SKM-1 (cell line): ENCODE results near the gene PHOSPHO2.
A peak's percentile ranks its signal among the peaks of the same experiment; 100 is the strongest.

Experiments
- DNase-seq: peaks from one replicate; lab custom pipeline; 2025; ENCODE audit not compliant: unreplicated experiment; lab: John Stamatoyannopoulos, UW

The PHOSPHO2 gene

DNA sequence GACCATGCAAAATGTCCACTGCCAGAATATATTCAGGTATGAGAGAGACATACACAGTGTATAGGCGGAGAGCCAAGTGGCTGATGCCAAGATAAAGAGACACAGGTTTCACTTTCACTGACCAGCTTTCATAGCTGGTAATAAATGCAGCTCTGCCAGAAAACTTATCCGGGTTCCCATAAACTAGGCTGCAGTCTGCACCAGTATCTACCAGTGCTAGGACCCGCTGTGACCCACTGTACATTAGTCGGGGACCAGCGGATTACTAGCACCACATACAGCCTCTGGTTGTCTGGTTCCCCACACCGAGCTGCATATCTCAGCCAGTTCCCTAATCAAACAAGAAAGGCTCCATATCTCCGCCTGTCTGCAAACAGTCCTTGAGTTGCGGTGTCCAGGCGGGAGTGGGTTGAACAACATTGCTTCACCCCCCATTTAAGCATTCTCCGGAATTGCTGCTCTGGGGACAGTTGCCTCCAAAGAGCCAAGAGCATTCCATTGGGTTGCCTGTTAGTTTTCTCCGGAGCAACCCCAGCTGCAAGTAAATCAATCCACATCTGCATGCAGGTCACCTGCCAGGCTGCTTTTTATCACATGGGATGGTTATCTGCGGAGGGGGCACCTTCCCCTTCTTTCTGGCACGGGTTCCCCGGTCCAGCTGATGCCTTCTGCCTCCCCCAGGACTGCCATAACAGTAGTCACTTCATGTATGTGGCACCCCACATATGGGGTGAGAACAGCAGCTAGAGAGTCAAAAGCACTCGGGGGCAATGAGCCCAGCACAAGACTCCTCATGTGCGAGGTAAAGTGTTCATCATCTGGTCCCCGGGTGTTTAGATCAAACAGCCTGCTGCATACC, 21.3 kb downstream of the PHOSPHO2 start:
- no peak for DNase-seq

DNA sequence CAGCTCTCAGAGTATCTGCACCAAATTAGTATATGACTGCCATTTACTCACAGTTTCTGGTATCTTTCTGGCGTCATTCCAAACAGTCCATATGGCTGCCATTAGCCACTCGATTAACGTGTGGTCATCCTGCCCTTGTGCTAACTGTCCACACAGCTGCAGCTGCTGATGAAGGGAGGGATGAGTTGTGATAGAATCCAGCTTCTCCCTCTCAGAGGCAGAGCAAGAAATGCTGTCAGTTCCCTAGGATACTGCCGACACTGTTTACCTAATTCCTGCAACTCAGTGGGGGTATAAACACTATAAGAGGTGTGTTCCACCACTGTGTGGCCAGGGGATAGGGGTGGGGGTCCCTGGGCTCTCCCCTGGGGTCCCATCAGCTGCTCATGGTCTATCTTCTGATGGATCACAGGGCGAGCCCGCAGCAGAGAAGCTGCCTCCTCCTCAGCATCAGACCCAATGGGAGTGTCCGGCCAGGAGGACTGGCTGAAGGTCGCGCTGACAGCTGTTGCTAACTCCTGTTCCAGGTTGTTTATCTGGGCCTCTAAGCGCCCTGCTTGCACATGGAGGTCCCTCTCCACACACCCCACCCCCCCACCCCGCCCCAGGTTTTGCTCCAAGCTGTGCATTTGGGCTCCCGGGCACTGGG, 22.1 kb downstream of the PHOSPHO2 start:
- no peak for DNase-seq

DNA sequence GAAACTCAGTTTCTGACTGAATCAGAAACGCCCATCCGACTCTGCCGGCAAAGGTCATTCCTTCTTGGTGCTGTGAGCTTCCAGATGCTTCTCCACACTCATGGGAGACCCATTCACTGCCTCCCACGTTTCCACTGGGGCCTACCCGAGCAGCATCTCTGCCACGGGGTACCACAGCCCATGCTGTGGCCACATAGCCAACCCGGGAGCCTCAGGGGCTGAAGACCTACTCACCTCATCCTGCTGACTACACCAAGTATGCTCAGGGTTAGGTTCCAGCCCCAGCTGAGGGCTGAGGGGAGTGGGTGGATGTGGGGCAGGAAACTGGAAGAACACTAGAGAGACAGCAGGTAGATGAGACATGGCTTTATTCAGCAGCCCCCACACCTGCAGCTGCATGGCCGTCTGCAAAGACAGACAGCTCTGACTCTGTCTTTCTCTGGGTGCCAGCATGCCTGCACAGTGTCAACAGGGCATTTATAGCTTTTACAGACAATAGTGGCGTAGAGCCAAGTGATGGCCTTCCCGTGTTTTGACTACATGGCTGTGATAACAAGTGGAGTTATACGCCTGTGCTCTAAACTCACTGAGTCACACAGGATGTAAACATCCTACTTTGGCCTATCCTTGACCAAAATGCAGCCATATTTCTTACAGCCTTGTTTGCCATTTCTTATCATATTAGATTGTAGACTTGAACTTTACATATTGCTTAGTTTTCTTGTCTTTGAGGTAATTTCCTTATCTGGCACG, 22.8 kb downstream of the PHOSPHO2 start:
- DNase-seq: no peak

DNA sequence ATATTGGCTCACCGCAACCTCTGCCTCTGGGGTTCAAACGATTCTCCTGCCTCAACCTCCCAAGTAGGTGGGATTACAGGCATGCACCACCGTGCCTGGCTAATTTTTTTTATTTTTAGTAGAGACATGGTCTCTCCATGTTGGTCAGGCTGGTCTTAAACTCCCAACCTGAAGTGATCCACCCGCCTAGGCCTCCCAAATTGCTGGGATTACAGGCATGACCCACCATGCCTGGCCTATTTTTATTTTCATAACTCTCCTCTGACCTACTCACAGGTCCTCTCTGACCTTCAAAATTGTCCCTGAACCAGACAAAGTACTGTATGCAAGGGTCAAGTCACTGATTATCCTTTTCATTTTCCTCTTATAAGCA, 23.4 kb downstream of the PHOSPHO2 start:
- DNase-seq: no peak

DNA sequence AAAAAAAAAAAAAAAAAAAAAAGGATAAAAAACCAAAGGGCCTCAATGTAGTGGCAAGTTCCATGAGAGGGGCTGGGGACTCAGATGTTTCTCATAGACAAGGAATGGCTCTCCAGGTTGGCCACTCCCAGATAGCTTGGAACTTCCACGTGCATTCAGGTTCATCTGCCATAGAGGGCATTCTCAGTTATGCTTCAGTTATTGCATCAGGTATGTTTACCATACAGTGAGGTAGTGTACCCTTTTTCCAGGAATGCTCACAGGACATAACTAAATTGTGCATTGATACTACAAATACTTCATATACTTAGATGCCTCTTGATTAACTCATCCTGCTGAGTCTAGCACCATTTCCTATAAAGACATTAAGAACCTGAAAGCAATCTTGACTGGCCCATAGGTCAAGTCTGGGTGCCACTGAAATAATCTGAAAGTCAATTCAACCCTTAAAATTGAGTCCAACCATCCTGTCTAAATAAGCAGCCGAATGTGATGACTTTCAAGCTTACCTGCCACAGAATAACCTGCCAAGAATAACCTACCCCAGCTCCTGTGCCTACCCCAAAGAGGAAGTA, 24.7 kb downstream of the PHOSPHO2 start:
- DNase-seq: no peak

DNA sequence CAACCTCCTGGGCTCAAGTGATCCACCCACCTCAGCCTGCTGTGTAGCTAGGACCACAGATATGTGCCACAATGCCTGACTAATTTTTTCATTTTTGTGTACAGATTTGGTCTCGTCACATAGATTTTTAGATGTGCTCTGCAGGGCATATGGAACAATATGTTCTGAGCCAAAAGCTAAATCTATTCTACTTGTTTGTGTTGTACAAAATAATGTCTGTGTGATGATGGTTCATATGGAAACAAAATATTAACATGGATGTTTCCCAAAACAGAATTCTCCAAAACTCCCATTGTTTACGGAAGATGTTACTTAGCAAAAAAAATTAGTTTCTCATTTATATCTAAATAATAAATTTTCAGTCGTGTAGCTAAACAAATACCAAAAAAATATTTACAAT, 26.7 kb downstream of the PHOSPHO2 start:
- no peak for DNase-seq

DNA sequence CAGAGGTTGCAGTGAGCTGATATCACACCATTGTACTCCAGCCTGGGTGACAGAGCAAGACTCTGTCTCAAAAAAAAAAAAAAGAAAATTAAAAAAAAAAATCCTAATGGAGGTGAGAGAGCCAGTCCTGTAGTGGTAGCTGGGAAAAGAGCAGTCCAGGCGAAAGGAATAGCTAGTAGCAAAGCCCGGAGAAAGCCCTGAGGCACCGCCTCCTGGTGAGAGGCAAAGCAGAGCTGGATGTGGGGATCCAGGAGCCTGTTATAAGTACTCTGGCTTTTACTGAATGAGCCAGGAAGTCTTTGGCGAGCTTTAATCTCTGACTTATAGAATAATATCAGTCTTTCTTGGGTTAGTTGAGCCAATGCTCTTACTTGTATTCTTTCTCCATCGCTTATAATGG, 32.8 kb downstream of the PHOSPHO2 start:
- DNase-seq: no peak

DNA sequence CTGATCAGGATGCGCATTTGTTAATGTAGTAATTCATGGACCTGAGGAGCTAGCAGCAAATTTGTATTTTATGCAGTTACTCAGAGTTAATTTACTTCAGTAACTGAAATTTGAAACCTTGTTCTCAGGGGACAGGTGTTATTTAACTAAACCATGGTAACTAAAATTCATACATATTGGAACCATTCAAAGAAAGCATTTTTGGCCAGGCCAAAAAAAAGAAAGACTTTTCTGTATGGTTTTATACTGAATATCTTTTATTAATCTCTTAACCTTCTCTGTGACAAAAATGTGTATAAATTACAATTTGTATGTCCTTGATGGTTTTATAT, 35.0 kb downstream of the PHOSPHO2 start:
- DNase-seq: no peak

DNA sequence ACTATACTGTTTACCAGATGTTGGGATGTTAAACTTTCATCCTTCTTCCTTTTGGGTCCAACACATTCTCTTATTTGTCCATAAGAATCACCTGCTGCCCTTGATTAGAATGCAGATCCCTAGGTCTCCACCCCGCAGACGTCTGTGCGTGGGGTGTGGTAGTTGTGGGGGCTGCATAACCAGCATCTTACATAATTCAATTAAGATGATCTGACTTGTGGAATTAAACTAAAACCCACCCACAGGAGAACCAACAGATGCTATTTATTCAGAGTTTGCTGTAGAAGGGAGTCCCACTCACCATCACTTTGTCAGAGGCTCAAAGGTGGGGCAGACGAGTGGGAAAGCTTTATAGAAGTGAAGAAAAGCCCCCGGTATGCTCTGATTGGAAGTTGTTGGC, 37.8 kb downstream of the PHOSPHO2 start:
- DNase-seq: no peak

DNA sequence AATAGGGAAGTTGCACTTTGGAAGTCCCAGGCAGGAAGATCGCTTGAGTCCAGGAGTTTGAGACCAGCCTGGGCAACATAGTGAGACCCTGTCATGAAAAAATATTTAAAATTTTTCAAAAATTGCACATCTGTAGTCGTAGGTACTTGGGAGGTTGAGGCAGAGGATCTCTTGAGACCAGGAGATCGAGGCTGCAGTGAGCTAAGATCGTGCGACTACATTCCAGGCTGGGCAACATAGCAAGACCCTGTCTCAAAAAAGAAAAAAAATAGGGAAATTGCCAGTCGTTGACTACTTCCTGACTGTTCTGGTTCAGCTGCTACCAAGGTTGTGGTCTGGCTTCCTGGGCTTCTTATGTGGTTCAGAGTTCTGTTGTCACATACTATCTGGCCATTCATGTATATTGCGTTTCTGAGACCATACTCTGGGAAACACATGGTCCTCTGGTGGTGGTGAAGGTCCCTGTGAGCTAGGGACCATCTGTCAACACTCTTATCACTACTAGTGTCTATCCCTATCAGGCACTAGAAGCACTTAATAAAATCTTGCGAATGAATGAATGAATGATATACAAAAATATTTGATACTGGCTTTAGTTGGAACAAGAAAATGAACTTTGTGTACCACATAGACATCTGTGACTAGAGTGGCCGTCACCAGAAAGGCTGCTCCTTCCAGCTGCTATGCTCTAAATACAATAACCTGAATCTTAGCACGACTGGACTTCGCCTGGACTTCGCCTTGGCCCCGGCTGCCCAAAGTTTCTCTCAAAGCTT, 38.5 kb downstream of the PHOSPHO2 start:
- DNase-seq: peak; percentile 27

DNA sequence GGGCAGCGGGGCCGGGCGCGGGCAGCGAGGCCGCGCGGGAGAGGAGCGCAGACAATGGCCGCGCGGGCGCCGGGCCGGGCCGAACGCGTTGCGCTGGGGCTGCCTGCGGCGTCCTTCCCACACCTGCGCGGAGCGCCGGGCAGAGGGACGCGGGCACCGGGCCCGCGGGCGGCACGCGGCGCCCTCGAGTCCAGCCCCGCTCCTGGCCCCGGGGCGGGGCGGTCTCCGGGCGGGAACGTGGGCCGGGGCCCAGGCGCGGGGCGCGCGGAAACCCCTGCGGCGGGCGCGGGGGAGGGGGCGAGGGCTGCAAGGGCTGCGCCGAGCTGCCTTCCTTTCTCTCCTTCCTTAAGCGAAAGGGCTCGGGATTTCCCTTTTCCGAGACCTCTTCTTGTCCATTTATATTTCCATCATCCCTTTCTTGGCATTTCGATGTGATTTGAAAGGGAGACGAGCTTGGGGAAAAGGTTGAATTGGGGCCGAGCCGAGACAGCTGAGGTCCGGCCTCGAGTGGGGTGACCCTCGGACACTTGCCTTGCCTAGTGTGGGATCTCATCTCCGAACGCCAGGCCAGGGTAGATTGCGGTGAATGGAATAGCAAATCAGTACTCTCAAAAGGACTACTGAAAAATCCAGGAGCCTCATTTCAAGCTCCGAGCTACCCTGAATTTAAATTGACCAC, 40.0 kb downstream of the PHOSPHO2 start:
- DNase-seq: no peak

DNA sequence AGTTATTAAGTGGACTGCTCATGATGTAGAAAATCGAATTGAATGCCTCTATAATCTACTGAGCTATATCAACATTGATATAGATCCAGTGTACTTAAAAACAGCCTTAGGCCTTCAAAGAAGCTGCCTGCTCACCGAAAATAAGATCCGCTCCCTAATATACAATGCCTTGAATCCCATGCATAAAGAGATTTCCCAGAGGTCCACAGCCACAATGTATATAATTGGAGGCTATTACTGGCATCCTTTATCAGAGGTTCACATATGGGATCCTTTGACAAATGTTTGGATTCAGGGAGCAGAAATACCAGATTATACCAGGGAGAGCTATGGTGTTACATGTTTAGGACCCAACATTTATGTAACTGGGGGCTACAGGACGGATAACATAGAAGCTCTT, 41.4 kb downstream of the PHOSPHO2 start:
- no peak for DNase-seq

DNA sequence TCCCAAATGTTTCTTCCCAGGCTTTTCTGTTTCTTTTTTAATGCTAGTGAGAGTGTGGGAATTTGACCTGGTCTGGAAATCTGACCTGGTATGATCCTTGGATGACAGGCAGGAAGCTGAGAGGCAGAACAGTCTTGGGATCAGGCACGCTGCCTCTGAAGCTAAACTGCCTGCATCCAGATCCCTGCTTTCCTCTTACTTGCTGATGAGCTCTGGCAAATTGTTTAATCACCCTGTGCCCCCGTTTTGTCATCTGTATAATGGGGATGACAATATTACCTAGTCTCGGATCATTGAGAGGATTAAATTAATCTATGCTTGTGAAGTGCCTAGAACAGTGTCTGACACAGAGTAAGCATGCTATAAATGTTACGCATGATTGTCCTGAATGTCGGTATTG, 42.6 kb downstream of the PHOSPHO2 start:
- no peak for DNase-seq

DNA sequence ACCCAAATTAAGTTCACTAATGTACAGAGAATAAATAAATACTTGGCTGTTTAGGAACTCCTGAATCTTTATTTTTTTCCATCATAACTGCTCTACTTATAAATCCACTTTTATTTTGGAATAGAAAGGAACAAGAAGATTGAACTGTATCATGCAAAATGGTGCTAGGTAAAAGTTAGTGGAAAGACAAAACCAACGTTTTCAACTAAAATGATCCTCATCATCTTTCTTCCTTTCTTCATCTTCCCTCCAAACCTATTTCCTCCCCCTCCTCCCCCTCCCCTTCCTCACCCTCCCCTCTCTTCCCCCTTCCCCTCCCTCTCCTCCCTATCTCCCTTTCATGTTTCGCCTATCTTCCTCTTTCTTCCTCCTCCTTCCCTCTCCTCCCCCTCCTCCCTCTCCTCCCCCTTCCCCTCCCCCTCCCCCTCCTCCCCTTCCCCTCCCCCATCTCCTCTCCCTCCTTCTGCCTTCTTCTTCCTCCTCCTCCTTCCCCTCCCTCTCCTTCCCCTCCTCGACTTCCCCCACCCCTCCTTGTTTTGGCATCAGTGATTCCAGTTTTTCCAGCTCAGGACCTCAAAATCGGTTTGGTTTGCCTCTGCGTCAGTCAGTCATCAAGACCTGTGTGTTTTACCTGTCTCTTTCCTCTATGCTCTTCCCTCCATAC, 44.4 kb downstream of the PHOSPHO2 start:
- no peak for DNase-seq

DNA sequence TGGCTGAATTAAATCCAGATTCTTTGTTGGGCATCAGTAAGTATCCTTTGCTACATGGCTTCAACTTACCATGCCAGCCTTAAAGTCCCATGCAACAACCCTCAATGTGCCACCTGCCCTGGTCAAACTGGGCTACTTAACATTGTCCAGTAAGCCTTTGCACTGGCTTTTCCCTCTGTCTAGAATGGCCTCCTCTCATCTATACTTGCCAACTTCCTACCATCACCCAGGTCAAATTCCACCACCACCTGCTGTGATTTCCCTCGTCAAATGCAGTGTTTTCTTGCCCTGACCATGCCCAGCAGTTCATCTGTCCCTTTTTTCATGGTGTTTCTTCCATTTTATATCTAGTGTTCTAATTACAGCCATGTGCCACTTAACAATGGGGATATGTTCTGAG, 45.1 kb downstream of the PHOSPHO2 start:
- no peak for DNase-seq

DNA sequence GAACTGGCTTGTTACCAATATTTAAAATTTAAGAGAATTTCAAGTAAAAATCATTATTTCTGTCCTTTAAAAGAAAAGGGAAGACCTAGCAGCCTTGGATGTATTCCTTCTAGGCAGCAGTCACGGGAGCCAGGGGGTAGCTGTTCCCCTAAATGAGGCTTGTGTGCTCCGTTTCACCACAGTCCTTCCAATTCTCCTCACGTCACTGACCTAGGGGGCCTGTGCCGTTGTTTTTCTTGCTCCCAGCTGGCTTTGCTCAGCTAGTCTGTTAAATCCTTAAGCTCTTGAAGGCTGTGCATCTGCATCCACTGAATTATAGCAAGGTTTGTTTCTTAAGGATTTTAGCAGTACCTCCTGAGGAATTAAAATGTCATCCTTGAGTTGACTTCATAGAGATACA, 49.3 kb downstream of the PHOSPHO2 start:
- no peak for DNase-seq

DNA sequence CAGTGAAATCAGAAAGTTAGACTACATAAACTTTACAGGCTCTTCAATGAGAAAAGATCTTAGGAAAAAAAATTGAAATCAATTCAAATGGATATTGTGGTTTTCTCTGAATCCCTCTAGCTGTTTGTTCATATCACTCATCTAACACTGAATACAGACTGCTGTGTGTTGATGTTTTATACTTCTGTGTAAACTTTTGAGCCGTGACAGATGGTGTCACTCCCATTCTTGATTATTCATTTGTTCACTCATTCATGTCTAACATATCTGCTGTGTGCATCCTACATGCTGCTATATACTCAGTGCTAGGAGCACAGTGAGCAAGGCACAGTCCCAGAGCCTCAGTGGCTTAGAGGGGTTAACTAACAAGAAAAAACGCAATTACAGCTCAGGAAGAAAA, 52.0 kb downstream of the PHOSPHO2 start:
- DNase-seq: no peak

DNA sequence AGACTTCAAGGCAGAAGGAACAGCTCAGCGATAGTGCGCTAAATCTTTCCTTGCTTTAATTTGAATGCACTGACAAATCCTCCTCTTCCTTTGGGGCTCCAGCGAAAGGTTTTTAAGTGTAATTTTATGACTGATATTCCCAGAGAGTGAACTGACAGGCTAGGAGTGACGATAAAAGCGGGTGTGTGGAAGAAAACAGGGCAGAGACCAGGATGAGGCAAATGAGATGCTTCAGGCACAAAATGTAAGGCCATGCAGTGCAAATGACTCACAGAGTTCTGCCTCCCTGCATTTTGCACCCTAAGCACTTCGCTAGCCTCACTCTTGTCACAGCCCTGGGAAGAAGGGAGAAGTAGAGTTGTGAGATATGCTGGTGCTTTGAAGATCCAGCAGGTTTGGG, 54.0 kb downstream of the PHOSPHO2 start:
- no peak for DNase-seq
